GM19463 (cell line): ENCODE data around the gene UQCC5.
A peak's percentile ranks its signal among the peaks of the same experiment; 100 is the strongest.

Experiments
- ATAC-seq: cut with Tn5 transposase; IDR thresholded peaks from one replicate; pipeline ENCODE4 v1.9.1; 2021; ENCODE audit warnings: mild to moderate bottlenecking, moderate library complexity; ENCODE audit not compliant: unreplicated experiment

Gene UQCC5, protein sequence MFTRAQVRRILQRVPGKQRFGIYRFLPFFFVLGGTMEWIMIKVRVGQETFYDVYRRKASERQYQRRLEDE

DNA sequence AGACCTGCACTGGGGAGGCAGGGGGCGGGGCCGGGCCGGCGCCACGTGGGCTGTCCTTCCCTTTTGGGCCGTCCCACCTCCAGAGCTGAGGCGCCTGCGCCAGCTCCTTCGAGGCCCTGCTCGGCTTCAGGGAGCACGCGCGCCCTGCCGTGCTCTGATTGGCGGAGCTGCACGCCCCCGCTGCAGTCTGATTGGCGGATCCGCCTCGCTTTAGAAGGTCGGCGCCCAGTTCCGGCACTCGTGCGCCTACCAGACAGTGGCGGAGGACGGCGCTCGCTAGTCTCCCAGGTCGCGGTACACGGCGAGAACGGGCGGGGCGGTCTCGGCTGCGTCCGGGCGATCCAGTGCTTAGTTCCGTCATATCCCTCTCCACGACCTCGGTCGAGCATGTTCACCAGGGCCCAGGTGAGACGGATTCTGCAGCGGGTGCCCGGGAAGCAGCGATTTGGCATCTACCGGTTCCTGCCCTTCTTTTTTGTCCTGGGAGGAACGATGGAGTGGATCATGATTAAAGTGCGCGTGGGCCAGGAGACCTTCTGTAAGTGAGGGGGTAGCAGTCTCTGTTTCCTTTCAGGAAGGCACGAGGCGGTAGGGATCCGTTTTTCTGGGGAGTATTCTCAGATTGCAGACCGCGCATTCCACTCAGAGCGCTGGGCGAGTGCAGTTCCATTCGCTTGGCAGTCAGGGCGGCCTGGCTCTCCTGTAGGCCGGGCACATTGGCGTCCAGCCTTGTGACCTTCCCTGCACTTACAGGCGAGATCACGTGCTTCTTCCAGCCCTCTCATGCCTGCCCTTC lies at the start of gene UQCC5:
Gene UQCC5, plus strand, starts transcription at position 237 of the 796 bp plus-strand sequence. Its CDS starts 151 bp downstream, at position 388.
- peak; percentile 84 for ATAC-seq

DNA sequence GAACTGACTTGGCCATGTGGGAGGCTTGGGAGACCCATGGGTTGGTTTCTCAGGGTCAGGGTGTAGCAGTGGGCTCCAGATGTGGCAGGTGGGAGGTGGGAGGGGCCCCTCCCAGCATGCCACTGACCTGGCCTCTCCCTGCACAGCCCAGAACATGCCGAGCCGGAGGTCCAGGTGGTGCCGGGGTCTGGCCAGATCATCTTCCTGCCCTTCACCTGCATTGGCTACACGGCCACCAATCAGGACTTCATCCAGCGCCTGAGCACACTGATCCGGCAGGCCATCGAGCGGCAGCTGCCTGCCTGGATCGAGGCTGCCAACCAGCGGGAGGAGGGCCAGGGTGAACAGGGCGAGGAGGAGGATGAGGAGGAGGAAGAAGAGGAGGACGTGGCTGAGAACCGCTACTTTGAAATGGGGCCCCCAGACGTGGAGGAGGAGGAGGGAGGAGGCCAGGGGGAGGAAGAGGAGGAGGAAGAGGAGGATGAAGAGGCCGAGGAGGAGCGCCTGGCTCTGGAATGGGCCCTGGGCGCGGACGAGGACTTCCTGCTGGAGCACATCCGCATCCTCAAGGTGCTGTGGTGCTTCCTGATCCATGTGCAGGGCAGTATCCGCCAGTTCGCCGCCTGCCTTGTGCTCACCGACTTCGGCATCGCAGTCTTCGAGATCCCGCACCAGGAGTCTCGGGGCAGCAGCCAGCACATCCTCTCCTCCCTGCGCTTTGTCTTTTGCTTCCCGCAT lies 49.2 kb upstream of the UQCC5 start:
- no peak for ATAC-seq

DNA sequence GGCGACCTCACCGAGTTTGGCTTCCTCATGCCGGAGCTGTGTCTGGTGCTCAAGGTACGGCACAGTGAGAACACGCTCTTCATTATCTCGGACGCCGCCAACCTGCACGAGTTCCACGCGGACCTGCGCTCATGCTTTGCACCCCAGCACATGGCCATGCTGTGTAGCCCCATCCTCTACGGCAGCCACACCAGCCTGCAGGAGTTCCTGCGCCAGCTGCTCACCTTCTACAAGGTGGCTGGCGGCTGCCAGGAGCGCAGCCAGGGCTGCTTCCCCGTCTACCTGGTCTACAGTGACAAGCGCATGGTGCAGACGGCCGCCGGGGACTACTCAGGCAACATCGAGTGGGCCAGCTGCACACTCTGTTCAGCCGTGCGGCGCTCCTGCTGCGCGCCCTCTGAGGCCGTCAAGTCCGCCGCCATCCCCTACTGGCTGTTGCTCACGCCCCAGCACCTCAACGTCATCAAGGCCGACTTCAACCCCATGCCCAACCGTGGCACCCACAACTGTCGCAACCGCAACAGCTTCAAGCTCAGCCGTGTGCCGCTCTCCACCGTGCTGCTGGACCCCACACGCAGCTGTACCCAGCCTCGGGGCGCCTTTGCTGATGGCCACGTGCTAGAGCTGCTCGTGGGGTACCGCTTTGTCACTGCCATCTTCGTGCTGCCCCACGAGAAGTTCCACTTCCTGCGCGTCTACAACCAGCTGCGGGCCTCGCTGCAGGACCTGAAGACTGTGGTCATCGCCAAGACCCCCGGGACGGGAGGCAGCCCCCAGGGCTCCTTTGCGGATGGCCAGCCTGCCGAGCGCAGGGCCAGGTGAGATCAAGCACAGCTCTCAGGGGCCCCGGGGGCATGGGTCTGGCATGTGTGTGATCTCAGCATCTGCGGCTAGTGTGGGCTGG lies 48.4 kb upstream of the UQCC5 start:
- no peak for ATAC-seq

DNA sequence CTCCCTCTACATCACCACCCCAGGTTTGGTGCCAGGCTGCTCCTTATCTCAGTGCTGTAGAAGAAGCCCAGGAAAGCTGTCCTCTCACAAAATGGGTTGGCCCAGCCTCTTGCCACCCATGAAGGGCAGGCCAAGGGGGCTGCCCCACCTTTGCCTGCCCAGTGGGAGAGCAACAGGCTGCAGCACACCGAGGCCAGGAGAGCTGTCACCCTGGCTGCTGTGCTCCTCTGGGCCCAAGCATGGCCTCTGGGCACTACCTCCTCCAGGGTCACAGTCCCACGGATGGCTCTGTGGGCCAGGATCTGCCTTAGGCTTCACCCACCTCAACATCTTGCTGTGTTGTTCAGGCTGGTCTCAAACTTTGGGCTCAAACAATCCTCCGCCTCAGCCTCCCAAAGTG lies 47.7 kb upstream of the UQCC5 start:
- ATAC-seq = no peak

DNA sequence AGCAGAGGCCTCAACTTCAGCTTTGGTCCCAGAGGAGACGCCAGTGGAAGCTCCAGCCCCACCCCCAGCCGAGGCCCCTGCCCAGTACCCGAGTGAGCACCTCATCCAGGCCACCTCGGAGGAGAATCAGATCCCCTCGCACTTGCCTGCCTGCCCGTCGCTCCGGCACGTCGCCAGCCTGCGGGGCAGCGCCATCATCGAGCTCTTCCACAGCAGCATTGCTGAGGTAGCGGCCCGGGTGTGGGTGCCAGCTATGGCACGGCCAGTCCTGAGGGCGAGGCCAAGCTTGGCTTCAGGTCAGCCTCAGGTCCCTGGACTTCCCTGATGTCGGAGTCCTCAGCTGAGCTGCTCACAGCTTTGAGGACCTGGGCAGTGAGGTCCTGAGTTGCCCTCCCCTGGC lies 47.0 kb upstream of the UQCC5 start:
- no peak for ATAC-seq

DNA sequence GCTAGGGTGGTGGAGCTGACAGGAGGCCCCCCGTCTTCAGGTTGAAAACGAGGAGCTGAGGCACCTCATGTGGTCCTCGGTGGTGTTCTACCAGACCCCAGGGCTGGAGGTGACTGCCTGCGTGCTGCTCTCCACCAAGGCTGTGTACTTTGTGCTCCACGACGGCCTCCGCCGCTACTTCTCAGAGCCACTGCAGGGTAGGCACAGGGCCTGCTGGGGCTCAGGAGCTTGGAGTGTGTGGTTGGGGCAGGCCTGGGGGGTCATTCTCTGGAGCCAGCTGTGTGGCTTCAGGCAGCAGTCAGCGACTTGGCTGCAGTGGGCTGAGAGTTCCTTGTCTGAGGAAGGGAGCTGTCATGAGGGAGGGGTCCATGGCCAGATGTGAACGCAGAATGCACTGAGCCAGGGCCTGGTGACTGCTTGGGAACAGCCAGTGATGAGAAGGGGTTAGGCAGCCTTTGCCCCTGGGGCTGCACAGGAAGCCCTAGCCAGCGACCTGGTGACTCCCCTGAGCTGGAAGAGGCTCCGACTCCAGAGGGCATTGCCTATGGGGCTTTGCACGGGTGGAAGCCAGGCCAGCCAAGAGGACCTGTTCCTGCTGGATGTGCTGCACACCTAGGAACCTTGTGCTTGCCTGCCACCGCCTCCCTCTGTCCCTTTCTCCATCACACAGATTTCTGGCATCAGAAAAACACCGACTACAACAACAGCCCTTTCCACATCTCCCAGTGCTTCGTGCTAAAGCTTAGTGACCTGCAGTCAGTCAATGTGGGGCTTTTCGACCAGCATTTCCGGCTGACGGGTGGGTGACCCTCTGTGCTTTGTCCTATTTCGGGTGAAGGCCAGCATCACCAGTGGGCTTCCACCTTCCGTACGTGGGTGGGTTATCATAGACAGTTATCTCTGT lies 46.1 kb upstream of the UQCC5 start:
- ATAC-seq = no peak

DNA sequence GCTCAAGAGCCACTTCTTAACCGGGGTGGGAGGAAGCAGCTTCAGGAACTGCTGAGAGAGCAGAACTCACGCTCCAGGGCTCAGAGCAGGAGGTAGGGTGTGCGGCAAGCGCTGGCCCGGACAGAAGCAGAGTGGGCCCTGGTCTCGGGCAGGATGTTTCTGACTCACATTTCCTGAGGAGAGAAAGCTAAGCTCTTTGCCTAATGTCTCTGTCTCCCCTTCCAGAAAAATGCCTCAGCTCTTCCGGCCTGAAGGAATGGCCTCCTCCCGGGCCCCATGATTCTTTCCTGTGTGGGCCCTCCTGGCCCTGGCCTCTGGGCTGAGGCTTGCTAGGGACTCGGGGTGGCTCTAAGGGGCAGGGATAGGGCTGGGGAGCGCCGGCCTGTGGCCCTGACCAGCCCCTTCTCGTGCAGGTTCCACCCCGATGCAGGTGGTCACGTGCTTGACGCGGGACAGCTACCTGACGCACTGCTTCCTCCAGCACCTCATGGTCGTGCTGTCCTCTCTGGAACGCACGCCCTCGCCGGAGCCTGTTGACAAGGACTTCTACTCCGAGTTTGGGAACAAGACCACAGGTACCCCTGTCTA lies 45.4 kb upstream of the UQCC5 start:
- ATAC-seq = no peak

DNA sequence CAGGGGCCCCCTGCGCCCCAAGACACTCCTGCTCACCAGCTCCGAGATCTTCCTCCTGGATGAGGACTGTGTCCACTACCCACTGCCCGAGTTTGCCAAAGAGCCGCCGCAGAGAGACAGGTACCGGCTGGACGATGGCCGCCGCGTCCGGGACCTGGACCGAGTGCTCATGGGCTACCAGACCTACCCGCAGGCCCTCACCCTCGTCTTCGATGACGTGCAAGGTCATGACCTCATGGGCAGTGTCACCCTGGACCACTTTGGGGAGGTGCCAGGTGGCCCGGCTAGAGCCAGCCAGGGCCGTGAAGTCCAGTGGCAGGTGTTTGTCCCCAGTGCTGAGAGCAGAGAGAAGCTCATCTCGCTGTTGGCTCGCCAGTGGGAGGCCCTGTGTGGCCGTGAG lies 44.3 kb upstream of the UQCC5 start:
- no peak for ATAC-seq

DNA sequence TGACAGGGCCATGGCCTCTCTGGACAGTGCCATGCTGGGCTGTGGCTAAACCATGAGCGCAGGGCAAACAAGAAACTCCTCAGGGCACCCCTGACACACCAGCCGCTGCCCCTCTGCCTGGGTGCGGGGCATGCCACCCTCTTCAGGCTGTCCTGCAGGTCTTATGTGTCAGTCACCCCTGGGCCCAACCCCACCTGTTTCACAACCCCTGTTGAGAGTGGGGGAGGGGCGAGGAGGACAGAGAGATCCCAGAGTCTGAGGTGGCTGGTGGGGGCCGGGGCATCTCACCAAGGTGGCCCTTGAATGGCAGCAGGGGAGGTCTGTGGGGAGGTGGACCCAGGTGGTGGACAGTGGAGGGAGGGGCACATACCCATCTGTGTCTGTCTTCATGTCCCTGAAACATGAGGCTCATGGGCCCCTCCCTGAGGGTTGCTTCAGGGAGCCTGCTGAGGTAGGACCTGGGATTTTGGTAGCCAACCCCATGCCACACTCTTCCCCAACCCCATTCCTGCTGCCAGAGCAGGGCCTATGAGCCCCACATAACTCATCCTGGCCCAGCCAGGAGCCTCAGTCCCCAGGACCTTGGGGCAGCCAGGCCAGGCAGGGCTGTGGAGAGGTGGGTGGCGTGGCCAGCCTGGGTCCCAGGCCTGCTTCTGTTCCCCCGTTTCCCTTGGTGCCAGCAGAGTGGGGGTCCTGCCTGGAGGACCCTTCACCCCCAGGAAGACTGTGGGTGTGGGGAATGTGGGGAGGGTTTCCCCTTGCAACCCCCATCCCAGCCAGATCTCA lies 43.0 kb upstream of the UQCC5 start:
- ATAC-seq = no peak

DNA sequence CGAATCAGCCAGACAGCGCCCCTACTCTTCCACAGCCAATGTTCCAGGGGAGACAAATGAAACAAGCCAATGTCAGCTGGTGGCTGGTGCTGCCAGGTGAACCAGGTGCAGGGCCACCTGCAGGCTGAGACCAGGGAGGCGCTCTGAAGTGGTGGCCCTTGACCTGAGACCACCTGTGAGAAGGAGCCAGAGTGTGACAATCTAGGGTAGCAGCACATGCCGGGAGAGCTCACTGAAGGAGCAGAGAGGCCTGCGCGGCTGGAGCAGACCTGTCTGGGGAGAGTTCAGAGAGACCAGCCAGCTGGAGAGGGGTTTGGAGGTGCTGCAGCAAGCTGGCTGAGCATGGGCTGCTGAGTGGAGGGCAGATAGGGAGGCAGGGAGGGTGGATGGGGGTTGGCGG lies 42.0 kb upstream of the UQCC5 start:
- no peak for ATAC-seq

DNA sequence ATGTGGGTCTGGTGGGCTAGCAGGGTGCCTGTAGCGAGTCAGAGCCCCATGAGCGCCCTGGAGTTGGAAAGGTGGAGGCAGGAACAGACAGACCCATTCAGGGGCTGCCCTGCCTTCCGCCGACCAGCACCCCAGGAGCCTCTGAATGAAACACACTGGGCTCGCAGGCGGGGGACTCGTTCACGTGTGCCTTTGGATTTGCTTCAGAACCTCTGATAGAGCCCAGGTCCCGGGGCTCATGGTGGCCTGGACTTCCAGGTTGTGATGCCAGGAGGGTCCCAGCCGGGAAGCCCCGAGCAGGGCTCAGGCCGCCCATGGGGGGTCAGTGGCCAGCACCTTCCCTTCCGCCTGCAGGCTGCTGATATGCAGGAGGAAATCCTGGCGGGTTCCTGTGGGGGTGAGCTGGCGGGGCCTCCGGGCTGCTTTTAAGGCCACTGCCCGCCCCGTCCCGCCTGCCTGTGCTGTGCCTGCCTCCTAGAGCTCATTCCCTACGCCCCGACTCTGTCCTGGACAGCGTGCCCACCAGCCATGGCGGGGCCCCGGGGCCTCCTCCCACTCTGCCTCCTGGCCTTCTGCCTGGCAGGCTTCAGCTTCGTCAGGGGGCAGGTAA lies 41.4 kb upstream of the UQCC5 start, which contains the start of gene STAB1:
Gene STAB1, plus strand, starts transcription at position 453 of the 610 bp plus-strand sequence. Its CDS starts 76 bp downstream, at position 529.
- no peak for ATAC-seq

DNA sequence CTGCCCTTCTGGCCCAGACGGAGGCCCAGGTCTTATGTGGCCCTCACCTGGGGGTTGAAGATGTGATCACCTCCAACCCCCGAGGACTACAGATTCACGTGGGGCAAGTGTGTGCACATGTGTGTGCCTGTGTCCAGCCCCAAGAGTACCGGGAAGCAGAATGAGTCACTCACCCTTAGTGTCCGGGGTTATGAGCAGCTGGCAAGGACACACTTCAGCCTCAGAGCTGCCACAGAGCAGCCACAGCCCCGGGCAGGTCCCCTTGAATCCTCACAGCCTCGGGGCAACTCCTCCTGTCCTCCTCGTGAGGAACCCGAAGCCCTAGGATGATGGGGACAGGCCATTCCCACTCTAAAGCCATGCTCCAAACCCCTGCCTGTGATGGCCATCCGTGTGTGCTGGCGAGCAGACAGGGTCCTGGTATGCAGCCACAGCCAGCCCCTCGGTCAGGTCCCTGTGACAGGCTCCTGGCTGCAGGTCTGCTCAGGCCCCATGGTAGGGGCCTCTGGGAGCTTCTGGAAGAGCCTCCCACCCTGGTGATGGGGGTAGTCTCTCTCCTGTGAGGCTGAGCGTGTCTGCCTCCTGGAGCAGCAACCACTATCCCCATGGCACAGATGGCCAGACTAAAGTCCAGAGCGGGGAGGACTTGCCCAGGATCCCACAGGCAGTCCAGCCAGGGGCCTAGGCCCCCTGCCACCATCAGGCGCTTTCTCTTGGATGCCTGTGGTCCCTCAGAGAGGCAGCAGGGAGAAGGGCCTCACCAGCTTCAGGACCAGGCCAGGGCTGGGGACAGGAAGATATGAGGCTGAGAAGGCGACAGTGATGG lies 40.4 kb upstream of the UQCC5 start:
- no peak for ATAC-seq

DNA sequence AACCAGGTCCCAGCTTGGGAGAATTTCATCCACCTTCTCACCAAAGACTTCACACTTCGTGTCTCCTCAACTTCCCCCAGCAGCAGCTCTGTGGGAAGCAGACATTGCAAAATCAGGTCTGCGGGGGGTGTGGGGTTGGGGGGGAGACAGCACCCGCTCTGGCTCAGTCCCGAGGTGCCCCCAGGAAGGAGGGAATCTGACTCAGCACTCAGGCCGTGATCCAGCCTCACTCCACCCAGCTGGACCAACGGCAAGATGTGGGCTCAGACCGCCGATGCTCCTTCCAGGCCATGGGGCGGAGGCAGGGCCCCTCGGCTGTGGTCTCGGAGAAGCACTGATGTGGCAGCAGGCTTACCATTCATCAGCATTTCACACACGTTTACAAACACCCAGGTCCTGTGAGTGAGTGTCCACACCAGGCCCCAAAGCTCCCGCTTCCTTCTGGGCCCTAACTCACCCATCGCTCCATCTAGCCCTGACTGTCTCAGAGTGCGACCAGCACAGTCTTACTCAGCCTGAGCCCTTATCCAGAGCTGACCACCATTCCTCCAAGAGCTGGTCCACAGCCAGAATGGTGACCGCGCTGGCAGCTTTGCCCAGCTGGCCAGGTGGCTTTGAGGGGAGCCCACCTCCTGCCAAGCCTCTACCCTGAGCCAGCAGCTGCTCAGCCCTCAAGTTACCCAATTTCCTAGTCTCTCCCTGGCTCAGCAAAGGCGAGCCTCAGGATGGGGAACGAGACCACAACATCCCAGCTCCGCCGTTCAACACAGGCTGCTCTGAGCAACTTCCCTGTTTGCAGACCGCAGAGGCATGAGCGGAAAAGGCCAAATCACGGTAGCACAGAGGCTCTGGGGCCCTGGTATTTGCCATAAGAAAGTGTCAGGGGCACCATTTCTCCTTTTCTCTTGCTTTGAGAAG lies 38.0 kb upstream of the UQCC5 start:
- ATAC-seq = no peak

DNA sequence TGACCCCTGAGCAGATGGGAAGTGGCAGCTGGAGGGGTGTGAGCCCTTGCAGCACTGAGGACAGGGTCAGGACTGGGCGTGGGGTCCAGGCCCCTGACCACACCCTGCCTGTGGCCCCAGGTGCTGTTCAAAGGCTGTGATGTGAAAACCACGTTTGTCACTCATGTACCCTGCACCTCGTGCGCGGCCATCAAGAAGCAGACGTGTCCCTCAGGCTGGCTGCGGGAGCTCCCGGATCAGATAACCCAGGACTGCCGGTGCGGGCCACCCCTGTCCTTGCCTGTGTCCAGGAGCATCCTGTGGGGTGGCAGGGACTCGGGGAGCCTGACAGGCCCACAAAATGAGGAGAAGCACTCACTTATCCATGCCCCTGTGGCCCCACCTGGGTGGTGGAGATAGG lies 35.4 kb upstream of the UQCC5 start:
- ATAC-seq = no peak

DNA sequence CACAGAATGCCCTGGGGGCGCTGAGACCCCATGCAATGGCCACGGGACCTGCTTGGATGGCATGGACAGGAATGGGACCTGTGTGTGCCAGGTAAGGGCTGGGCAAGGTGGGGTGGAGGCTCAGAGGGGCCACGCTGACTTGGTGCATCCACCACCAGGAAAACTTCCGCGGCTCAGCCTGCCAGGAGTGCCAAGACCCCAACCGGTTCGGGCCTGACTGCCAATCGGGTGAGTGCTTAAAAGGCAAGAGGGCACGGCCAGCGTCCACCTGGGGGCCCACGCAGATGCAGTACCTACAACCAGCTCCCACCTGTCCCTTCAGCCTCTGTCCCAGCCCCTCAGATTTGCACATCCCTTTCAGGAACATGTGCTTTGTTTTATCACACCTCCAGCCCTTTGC lies 34.4 kb upstream of the UQCC5 start:
- no peak for ATAC-seq

DNA sequence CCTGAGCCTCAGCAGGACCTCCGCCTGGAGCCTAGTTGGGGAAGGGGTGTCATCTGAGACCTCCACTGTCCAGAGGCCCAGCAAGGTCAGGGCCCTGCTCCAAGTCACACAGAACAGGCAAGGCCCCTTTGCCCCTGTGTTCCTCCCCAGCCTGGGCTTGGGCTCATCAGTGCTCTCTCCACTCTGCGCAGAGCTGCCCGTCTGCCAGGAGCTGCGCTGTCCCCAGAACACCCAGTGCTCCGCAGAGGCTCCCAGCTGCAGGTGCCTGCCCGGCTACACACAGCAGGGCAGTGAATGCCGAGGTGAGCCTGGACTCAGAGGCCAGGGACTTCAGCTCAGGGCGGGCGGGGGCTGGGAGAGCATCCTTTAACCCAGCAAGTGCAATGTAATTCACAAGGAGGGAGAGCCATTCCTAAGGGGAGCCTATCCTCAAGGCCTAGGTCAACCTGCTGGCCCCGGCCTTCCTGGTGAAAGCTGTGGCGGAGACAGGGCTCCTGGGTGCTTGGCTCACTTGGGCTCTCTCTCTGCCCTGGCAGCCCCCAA lies 33.5 kb upstream of the UQCC5 start:
- no peak for ATAC-seq
